NCI-H187 (cell line): ENCODE measurements around the gene ZNF891.

Source experiments
- DNase-seq, 2 experiments: peaks; one replicate each; lab custom pipeline; 2025; lab: John Stamatoyannopoulos, UW

ZNF891 gene

GRCh38 chr12:133130038-133130807 is at the start of gene ZNF891, which contains the start of gene ZNF10:
Gene ZNF891, minus strand, starts transcription at chr12:133130274. Its CDS starts 8,356 bp downstream, at chr12:133121918.
Gene ZNF10, plus strand, starts transcription at chr12:133130627. Its CDS starts 13,866 bp downstream, at chr12:133144493.
- peak; percentile 93 to 95 for DNase-seq

DNA sequence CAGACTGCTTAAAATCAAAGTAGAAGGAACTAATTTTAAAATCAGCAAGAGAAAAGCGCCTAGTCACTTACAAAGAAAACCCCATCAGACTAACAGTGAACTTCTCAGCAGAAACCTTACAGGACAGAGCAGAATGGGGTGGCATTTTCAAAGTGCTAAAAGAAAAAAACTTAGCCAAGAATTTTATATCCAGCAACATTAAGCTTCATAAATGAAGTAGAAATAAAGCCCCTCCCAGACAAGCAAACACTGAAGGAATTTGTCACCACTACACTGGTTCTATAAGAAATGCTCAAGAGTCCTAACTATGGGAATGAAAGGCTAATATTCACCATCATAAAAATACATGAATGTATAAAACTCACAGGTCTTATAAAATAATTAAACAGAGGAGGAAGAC is 44.8 kb upstream of the ZNF891 start:
- no peak for DNase-seq

- no peak for DNase-seq
Observed at GRCh38 chr12:133172491-133172890, 42.4 kb upstream of the ZNF891 start.

GRCh38 chr12:133165776-133166175 is 35.7 kb upstream of the ZNF891 start:
- DNase-seq, result no peak

DNA sequence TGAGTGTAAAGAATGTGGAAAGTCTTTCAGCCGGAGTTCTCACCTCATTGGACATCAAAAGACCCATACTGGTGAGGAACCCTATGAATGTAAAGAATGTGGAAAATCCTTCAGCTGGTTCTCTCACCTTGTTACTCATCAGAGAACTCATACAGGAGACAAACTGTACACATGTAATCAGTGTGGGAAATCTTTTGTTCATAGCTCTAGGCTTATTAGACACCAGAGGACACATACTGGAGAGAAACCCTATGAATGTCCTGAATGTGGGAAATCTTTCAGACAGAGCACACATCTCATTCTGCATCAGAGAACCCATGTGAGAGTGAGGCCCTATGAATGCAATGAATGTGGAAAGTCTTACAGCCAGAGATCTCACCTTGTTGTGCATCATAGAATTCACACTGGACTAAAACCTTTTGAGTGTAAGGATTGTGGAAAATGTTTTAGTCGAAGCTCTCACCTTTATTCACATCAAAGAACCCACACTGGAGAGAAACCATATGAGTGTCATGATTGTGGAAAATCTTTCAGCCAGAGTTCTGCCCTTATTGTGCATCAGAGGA is 26.1 kb upstream of the ZNF891 start:
- DNase-seq, result no peak

DNA sequence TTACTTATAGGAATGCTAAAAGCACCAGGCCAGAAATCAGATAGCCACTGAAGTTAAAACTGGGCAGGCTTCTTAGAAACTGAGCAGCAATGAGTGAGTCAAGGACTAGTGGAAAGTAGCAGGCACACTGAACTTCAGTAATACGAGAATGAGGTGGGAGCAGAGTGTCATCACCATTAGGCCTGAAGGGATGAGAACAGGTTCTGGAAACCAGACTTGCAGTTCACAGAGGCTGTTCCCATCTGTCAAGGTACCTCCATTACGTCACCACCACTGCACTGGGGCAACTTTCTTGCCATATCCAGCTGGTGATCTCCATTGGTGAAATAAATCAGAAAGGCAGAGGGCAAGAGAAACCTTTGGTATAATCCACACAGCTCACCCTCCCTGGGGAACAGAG is 15.9 kb upstream of the ZNF891 start:
- DNase-seq, result no peak

GRCh38 chr12:133135747-133136146 is 5.7 kb upstream of the ZNF891 start:
- DNase-seq, result no peak

- peak in 1 of 2 experiments; percentile 34 for DNase-seq
Observed at GRCh38 chr12:133130808-133131128, 694 bp upstream of the ZNF891 start.

- peak in 1 of 2 experiments; percentile 38 for DNase-seq
Observed at GRCh38 chr12:133129368-133130037, 571 bp downstream of the ZNF891 start.

DNA sequence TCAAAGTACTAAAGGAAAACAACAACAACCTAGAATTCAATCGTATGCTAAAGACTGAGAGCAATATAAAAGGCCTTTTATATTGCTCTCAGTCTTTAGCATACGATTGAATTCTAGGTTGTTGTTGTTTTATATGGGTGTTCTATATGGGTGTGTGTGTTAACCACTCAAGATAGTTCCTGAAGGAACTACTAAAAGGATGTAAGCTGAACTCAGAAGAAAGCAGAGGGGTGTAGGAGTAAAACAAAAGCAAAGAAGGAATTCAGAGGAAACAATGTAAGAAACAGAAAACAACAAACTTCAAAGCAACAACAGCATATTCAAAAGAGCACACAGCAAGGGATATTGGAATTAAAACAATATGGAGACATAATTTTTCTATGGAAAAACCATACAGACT is 5.4 kb downstream of the ZNF891 start:
- DNase-seq, result no peak

DNA sequence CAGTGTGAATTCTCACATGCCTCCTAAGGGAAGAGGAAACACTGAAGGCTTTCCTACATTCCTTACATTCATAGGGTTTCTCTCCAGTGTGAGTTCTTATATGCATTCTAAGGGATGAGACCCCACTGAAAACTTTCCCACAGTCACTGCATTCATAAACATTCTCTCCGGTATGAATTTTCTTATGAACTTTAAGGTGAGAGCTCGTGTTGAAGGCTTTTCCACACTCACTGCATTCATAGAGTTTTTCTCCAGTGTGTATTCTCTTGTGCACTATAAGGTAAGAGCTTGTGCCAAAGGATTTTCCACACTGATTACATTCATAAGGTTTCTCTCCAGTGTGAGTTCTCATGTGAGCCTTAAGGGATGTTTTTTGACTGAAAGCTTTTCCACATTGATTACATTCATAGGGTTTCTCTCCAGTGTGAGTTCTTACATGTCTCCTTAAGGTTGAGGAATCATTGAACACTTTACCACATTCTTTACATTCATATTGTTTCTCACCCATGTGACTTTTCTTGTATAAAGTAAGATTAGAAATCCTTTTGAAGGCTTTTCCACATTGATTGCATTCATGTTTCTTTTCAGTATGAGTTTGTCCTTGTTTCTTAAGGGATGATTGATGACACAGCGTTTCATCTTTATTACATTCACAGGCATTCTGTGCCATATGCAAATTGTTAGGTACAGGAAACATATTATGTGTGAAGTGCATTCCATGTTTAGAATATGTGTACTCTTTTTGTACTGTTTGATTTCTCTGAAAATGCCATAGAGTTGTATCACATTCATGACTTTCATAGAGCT is 9.5 kb downstream of the ZNF891 start:
- no peak for DNase-seq

- DNase-seq, result no peak
Observed at GRCh38 chr12:133108150-133108549, 21.9 kb downstream of the ZNF891 start.

DNA sequence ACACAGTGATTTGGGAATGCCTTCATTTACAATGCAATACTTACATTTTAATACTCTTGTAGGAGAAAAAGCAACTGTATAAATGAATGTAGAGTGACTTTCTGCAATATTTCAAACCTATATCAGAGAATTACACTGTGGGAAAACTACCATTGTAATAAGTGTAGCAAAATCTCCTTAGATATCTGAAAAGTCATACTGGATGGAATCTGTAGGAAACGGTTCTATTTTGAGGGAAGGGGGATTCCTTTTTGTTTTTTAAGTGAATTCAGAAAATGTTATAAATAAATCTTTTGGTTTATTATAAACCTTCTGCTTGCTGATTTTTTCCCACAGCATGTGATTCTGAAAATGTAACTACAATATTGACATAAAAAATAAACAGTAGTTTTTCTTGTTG is 23.0 kb downstream of the ZNF891 start:
- DNase-seq, result no peak

DNA sequence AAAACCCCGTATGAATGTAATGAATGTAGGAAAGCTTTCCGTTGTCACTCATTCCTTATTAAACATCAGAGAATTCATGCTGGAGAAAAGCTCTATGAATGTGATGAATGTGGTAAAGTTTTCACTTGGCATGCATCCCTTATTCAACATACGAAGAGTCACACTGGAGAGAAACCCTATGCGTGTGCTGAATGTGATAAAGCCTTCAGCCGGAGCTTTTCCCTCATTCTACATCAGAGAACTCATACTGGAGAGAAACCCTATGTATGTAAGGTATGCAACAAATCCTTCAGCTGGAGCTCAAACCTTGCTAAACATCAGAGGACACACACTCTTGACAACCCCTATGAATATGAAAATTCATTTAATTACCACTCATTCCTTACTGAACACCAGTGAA is 23.8 kb downstream of the ZNF891 start:
- DNase-seq, result no peak

GRCh38 chr12:133105620-133106019 is 24.5 kb downstream of the ZNF891 start:
- DNase-seq, result no peak

DNA sequence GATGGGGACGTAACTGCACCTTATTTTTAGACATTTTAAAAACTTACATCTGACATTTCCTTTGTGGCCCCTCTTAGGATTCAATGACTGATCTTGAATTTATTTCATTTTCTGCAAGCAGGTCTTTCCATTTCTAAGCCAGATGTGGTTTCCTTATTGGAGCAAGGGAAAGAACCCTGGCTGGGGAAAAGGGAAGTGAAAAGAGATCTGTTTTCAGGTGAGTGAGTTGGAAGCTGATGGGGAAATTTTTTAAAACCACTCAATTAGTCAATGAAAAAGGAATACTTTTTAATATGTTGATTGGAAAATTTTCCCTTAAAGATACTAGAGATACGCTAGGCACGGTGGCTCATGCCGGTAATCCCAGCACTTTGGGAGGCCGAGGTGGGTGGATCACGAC is 46.7 kb downstream of the ZNF891 start:
- DNase-seq, result no peak

- peak in 1 of 2 experiments; percentile 47 for DNase-seq
Observed at GRCh38 chr12:133081159-133081780, 48.8 kb downstream of the ZNF891 start.

GRCh38 chr12:133080368-133081158 is 49.5 kb downstream of the ZNF891 start, which contains the start of gene ZNF140:
Gene ZNF140, plus strand, starts transcription at chr12:133080923. Its CDS starts 398 bp downstream, at chr12:133081321.
- peak; percentile 98 to 99 for DNase-seq

DNA sequence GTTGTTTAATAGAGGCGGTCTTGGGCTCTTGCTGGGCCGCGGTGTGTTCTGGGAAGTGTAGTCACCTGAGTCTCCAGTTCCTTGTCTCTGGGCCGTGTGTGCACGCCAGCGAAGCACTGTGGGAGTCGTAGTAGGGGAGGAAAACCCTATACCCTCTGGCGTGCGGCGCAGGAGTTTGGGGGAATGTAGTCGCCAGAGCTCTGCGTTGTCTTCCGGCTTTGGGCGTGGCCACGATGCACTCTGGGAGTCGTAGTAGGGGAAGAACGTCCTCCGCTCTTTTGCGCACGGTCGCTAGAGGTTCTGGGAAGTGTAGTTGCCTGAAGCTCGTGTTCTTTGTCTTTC is 50.1 kb downstream of the ZNF891 start:
- peak; percentile 98 to 99 for DNase-seq

GRCh38 chr12:133073836-133074235 is 56.2 kb downstream of the ZNF891 start:
- DNase-seq, result no peak

GRCh38 chr12:133063556-133063955 is 66.5 kb downstream of the ZNF891 start:
- no peak for DNase-seq
